Natural killer cell (primary cell): Measurements from ENCODE around the gene CFAP68. TPM values are rescaled to one million over a fixed set of nuclear protein-coding genes. Genes with fewer than 3 reads are reported as not detected.
A peak's percentile ranks its signal among the peaks of the same experiment; 100 is the strongest.

Source experiments
- ATAC-seq, 3 donors: fragments of 150-1000 bp in 2 of 3; fragments of 200-7000 bp in 1 of 3; cut with Tn5 transposase; 1 replicate in 1 of 3; 2 replicates in 2 of 3; pipeline ENCODE4 v1.10.0; 2021; ENCODE audit warnings: mild to moderate bottlenecking in 2 of 3, moderate library complexity in 2 of 3
- DNase-seq, 2 donors: peaks; one replicate each; pipeline versions ENCODE4 v3.0.0 to v3.0.0-alpha.2; 2013 to 2021; ENCODE audit warnings: mixed read lengths in 1 of 2
- H3K27ac ChIP-seq: one replicate; pipeline ENCODE4 v1.5.1; 2013; ENCODE audit warnings: mild to moderate bottlenecking, low read length
- H3K27me3 ChIP-seq: one replicate; pipeline ENCODE4 v1.6.1; 2013; ENCODE audit warnings: low read length; ENCODE audit not compliant: control insufficient read depth, insufficient read depth
- H3K36me3 ChIP-seq: one replicate; pipeline ENCODE4 v1.6.1; 2013; ENCODE audit warnings: low read length; ENCODE audit not compliant: control insufficient read depth, insufficient read depth
- H3K4me1 ChIP-seq: one replicate; pipeline ENCODE4 v1.6.1; 2013; ENCODE audit warnings: low read length; ENCODE audit not compliant: control insufficient read depth, insufficient read depth
- H3K4me3 ChIP-seq: one replicate; pipeline ENCODE4 v1.5.1; 2013; ENCODE audit warnings: low read length
- H3K9me3 ChIP-seq: one replicate; pipeline ENCODE4 v1.6.1; 2013; ENCODE audit warnings: low read length; ENCODE audit not compliant: control insufficient read depth, insufficient read depth
- H3K27ac Mint-ChIP-seq, 2 donors: one replicate each; pipeline ENCODE4 v1.8.0; 2022; ENCODE audit warnings: mild to moderate bottlenecking in 2 of 2, mixed read lengths in 2 of 2, moderate library complexity in 1 of 2
- H3K27me3 Mint-ChIP-seq, 2 donors: one replicate each; pipeline ENCODE4 v1.8.0; 2022; ENCODE audit warnings: low read depth in 2 of 2, mixed read lengths in 2 of 2
- H3K36me3 Mint-ChIP-seq: one replicate; pipeline ENCODE4 v1.8.0; 2022; ENCODE audit warnings: mixed read lengths
- H3K4me1 Mint-ChIP-seq, 2 donors: one replicate each; pipeline ENCODE4 v1.8.0; 2022; ENCODE audit warnings: mixed read lengths in 2 of 2
- H3K4me3 Mint-ChIP-seq: one replicate; pipeline ENCODE4 v1.8.0; 2022; ENCODE audit warnings: mild to moderate bottlenecking, moderate library complexity, mixed read lengths
- H3K9me3 Mint-ChIP-seq, 2 donors: one replicate each; pipeline ENCODE4 v1.8.0; 2022; ENCODE audit warnings: mixed read lengths in 2 of 2
- WGBS: methylation state at CpG from one replicate; pipeline ENCODE4 v1.1.7; 2013; ENCODE audit warnings: missing lambda C conversion rate; ENCODE audit not compliant: insufficient coverage; 5-methylcytosine and 5-hydroxymethylcytosine counted together
- intact Hi-C: fragments of 100-400 bp; cut with micrococcal nuclease; formaldehyde crosslinking; loops from one replicate; pipeline ENCODE4 v1.14.2; 2022
- total RNA-seq, 4 donors: library from RNA; stranded (reverse); fragments of 120-200 nt in 1 of 4; gene quantifications; one replicate each; pipeline versions ENCODE4 v1.2.3 to v1.2.4, GENCODE V29; 2013 to 2022
- TF ChIP-seq, protein P1 (sequence below): fragments of 200-600 bp; IDR thresholded peaks from one replicate; pipeline ENCODE4 v1.8.0; 2022; ENCODE audit warnings: antibody characterized with exemption

The CFAP68 gene
- total RNA-seq, 3 donors from 2014 or later (not counting 1 experiment from before 2014, with no cell fraction given): 5.9 to 9.2 (median 7.6) TPM

DNA sequence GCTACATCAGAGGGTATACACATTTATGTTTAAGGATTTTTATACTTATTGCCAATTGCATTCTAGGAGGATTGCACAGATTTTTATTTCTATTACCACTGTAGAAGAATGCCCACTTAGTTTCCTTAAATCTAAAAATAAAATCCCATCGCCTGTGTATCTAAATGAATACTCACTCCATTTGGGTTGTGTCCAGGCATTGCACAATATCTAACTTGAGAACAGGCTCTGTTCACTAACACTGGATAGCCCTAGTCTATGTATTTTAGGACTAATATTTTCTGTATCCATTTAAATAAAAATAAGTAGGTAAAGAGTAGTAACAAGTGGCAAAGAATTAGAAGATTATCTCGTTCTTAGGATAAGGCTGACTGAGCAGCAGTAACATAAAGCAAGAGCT lies 43.5 kb downstream of the CFAP68 start:
- intact Hi-C loops: no loop called here
- H3K27me3 ChIP-seq: no peaks in the 10 kb centered on the region
- H3K27me3 Mint-ChIP-seq: peaks cover 15 to 24% of the 10 kb centered on the region in 2 donors
- no peaks in the 10 kb centered on the region for H3K36me3 ChIP-seq
- 20% methylated on average over 2 of the region's 2 CpGs for WGBS
- no peaks in the 10 kb centered on the region for H3K9me3 Mint-ChIP-seq
- H3K4me3 Mint-ChIP-seq: no peak overlapping the region
- H3K27ac ChIP-seq: no peak overlapping the region
- DNase-seq: no peak
- no peaks in the 10 kb centered on the region for H3K36me3 Mint-ChIP-seq
- TF ChIP-seq, protein P1, sequence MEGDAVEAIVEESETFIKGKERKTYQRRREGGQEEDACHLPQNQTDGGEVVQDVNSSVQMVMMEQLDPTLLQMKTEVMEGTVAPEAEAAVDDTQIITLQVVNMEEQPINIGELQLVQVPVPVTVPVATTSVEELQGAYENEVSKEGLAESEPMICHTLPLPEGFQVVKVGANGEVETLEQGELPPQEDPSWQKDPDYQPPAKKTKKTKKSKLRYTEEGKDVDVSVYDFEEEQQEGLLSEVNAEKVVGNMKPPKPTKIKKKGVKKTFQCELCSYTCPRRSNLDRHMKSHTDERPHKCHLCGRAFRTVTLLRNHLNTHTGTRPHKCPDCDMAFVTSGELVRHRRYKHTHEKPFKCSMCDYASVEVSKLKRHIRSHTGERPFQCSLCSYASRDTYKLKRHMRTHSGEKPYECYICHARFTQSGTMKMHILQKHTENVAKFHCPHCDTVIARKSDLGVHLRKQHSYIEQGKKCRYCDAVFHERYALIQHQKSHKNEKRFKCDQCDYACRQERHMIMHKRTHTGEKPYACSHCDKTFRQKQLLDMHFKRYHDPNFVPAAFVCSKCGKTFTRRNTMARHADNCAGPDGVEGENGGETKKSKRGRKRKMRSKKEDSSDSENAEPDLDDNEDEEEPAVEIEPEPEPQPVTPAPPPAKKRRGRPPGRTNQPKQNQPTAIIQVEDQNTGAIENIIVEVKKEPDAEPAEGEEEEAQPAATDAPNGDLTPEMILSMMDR: no peak
- no peaks in the 10 kb centered on the region for H3K9me3 ChIP-seq
- H3K4me1 Mint-ChIP-seq: peaks cover 5 to 18% of the 10 kb centered on the region in 2 donors
- no peak for ATAC-seq
- no peak overlapping the region for H3K27ac Mint-ChIP-seq
- no peak overlapping the region for H3K4me3 ChIP-seq
- peaks cover 15% of the 10 kb centered on the region for H3K4me1 ChIP-seq

DNA sequence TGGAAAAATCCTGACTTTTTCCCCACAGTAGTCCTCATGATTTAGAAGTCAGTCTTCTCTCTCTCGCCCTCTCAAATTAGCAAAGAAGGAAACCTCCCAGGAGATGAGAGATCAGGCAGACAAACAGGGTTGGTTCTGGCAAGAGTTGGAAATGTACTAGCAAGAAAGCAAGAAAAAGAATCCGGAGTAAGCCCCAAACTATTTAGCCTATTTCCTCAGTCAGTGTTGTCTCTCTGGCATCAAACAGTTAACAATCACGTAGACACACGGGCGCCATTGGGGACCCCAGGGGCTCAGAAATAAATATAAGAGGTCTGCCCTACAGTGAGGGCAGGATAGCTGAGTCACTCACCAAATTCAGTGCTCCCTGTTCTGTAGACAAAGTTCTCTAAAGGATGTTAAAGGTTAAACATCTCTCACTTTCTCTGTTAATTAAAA lies 44.0 kb downstream of the CFAP68 start:
- 94% methylated on average over 5 of the region's 5 CpGs for WGBS
- intact Hi-C loops: no loop called here
- Mint-ChIP-seq H3K36me3 (no peaks in the 10 kb centered on the region), H3K27me3 (peaks cover 15 to 24% of the 10 kb centered on the region in 2 donors), H3K4me3 (no peak overlapping the region), H3K27ac (no peak overlapping the region), H3K9me3 (no peaks in the 10 kb centered on the region), H3K4me1 (peaks cover 5 to 18% of the 10 kb centered on the region in 2 donors)
- Histone ChIP-seq H3K9me3 (no peaks in the 10 kb centered on the region), H3K36me3 (no peaks in the 10 kb centered on the region), H3K27ac (no peak overlapping the region), H3K27me3 (no peaks in the 10 kb centered on the region), H3K4me3 (no peak overlapping the region), H3K4me1 (peaks cover 15% of the 10 kb centered on the region)
- ATAC-seq: no peak
- DNase-seq: no peak
- TF ChIP-seq, protein P1: no peak

DNA sequence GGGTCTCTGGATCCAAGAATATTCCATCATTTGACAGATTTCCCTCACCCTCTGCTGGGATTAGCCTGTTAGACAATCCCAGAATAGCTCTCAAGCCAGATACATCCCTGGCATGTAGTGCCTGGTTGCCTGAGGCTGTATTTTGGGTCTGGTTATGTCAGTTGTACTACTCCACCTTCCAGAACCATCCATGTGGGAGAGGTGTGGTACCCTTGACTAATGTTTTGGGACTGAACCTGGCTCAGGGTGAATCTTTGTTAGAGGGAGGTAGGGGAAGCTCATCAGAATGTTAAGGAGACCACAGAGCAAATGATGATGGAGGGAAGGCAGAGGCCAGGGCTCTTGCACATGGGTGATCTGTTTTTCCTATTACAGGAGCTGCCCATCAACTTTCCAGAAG lies 44.6 kb downstream of the CFAP68 start:
- Mint-ChIP-seq H3K4me1 (peaks cover 5 to 18% of the 10 kb centered on the region in 2 donors), H3K27ac (no peak overlapping the region), H3K27me3 (peaks cover 15 to 24% of the 10 kb centered on the region in 2 donors), H3K4me3 (no peak overlapping the region), H3K36me3 (no peaks in the 10 kb centered on the region), H3K9me3 (no peaks in the 10 kb centered on the region)
- H3K4me3 ChIP-seq: no peak overlapping the region
- H3K4me1 ChIP-seq: peaks cover 15% of the 10 kb centered on the region
- H3K9me3 ChIP-seq: no peaks in the 10 kb centered on the region
- no peak for DNase-seq
- H3K27ac ChIP-seq: no peak overlapping the region
- no peaks in the 10 kb centered on the region for H3K36me3 ChIP-seq
- intact Hi-C loops: no loop called here
- TF ChIP-seq, protein P1: no peak
- no peak for ATAC-seq
- H3K27me3 ChIP-seq: no peaks in the 10 kb centered on the region

DNA sequence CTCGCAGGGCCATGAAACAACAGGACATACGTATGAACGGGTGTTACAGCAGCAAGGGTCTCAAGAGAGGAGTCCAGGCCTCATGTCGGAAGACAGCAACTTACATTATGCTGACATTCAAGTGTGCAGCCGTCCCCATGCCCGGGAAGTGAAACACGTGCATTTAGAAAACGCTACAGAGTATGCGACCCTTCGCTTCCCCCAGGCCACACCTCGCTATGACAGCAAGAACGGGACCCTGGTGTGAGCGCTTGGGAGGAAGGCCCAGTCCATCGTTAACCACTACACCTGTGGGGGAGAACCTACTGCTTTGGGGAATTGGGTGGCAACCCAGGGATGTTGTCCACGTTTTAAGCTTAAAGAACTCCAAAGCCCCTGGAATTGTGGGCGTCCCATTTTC lies 46.6 kb downstream of the CFAP68 start:
- no peak overlapping the region for H3K4me3 ChIP-seq

More for the DNA sequence above, 46.6 kb downstream of the CFAP68 start:
- Mint-ChIP-seq H3K27me3 (peaks cover 9 to 18% of the 10 kb centered on the region in 2 donors), H3K4me1 (peaks cover 5 to 18% of the 10 kb centered on the region in 2 donors), H3K4me3 (peak overlapping the region; percentile 69), H3K36me3 (no peaks in the 10 kb centered on the region), H3K27ac (peak overlapping the region; percentile 79 to 94), H3K9me3 (no peaks in the 10 kb centered on the region)
- no peak for ATAC-seq
- TF ChIP-seq, protein P1: no peak
- H3K4me1 ChIP-seq: peaks cover 15% of the 10 kb centered on the region
- 99% methylated on average over 16 of the region's 16 CpGs for WGBS
- no peaks in the 10 kb centered on the region for H3K27me3 ChIP-seq
- peak overlapping the region; percentile 82 for H3K27ac ChIP-seq
- intact Hi-C loops: loop anchor here (1.0 to 2.0 kb wide), 3 partner anchors 47 to 161 kb away; partner anchors contain the start of genes CFAP68, DLAT, FDXACB1 and SDHD
- no peaks in the 10 kb centered on the region for H3K9me3 ChIP-seq
- H3K36me3 ChIP-seq: no peaks in the 10 kb centered on the region
- peak in 1 of 2 donors; percentile 17 for DNase-seq
